Heart left ventricle (tissue), 13 donors: ENCODE measurements around the gene ANKRD29.

Experiments used
- CTCF ChIP-seq, 12 donors: fragments of 200-600 bp; sonication (generic) in 4 of 12; IDR thresholded peaks; one replicate each; pipeline versions ENCODE4 v1.5.0 to v1.8.0; 2018 to 2022; ENCODE audit warnings: antibody characterized with exemption in 12 of 12, mild to moderate bottlenecking in 5 of 12
- POLR2A ChIP-seq, 2 donors: fragments of 450-650 bp; IDR thresholded peaks; one replicate each; pipeline ENCODE4 v1.6.1; 2017; ENCODE audit warnings: antibody characterized with exemption in 2 of 2, mild to moderate bottlenecking in 2 of 2, moderate library complexity in 2 of 2
- donor health status: ischemic (EF 13 %, LVEDD 7.1; RV severe dilation, severe dysfunction).
- donor health status: DM: no; HTN: yes; CAD: no.
- donor health status: DM: no; HTN: no; CAD: no.
- donor health status: ischemic (EF 25% LVEDD 6.9; RV normal size, moderate dysfunction).
- donor health status: ischemic (EF 25% LVEDD 5.7; RV mildly dilated, moderate dysfunction).
- donor health status: ischemic (EF 35%, LVEDD 5.7; RV mildly dilated, moderate dysfunction).
- donor health status: nonischemic (EF 11% LVEDD 7.7; RV severe dilation, severe dysfunction).
- donor health status: DM: yes; HTN: yes; CAD: no.
- donor health status: PGD.
- donor health status: ischemic (EF 29% LVEDD 5.4; RV normal size, mild dysfunction).
- donor health status: nonischemic (EF 23%, LVEDD 6.1; RV moderate dilation, normal function).

DNA sequence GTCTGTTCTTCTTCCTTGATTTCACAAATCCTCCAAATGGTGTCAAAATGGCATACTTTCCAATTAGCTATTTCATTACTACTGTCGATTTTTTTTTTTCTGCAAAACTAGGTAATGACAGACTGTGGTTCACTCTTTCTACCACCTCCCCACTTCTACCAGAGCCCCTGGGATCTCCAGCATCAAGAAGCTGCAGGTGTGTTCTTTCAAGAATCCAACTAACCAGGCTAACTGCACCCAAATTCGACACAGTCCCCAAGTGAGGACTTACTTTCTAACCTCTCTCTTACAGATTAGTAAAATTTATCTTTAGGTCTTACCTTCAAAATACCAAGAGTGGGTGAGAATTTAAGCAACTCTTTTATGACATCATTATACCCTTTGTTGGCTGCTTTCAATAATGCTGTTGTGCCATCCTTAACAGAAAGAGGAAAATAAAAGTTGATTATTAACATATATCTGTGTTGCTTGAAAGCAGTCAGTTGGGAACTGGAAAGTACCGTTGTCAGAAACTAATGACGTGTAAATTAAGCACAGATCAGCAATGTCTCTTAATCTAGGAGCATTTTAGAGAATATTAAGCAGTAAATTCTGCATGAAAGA, 45.2 kb downstream of the ANKRD29 start:
- TF ChIP-seq POLR2A (IDR thresholded peaks at IDR 0.05): no peak
- TF ChIP-seq CTCF (IDR thresholded peaks at IDR 0.05): no peak
